ENCODE results near the gene DBX1. TPM values are rescaled to one million over a fixed set of nuclear protein-coding genes. Genes with fewer than 3 reads are reported as not detected.

Gene DBX1
- total RNA-seq, 1 donor from 2014 or later: 0.43 TPM

GRCh38 chr11:20137637-20138036 is 22.6 kb downstream of the DBX1 start:
- H3K4me2 ChIP-seq: no peak overlapping the region
- DNase-seq (ENCODE audit: low spot score): no peak
- H3K9ac ChIP-seq: no peak overlapping the region
- Mint-ChIP-seq H3K27me3 (ENCODE audit: insufficient read depth, low read depth) (peaks cover 19% of the 10 kb centered on the region), H3K36me3 (no peaks in the 10 kb centered on the region), H3K4me1 (peaks cover under 1% of the 10 kb centered on the region), H3K9me3 (peaks cover 8% of the 10 kb centered on the region), H3K4me3 (no peak overlapping the region), H3K27ac (no peak overlapping the region)
- H2AFZ ChIP-seq (replicated peaks): no peak overlapping the region
- no peaks in the 10 kb centered on the region for H3K79me2 ChIP-seq (ENCODE audit: low read depth)
- H3K9me3 ChIP-seq (ENCODE audit: low read depth): peaks cover 6% of the 10 kb centered on the region
- no peaks in the 10 kb centered on the region for H3K27me3 ChIP-seq
- no peak overlapping the region for H3K27ac ChIP-seq
- H3K4me1 ChIP-seq: peaks cover 3% of the 10 kb centered on the region
- TF ChIP-seq CTCF (IDR thresholded peaks at IDR 0.05): no peak
- no peak for TF ChIP-seq EZH2phosphoT487 (IDR thresholded peaks at IDR 0.05)
- TF ChIP-seq EZH2 (IDR thresholded peaks at IDR 0.05): no peak
- H4K20me1 ChIP-seq (ENCODE audit: low read depth): no peaks in the 10 kb centered on the region
- peaks cover 5% of the 10 kb centered on the region for H3F3A ChIP-seq (ENCODE audit: low read depth)
- H3K4me3 ChIP-seq: no peak overlapping the region
- no peaks in the 10 kb centered on the region for H3K36me3 ChIP-seq

- Histone ChIP-seq H3K79me2 (ENCODE audit: low read depth) (no peaks in the 10 kb centered on the region), H3K36me3 (no peaks in the 10 kb centered on the region), H3K4me3 (no peak overlapping the region), H3K27me3 (peaks cover 9% of the 10 kb centered on the region), H3K4me2 (no peak overlapping the region), H3K4me1 (no peaks in the 10 kb centered on the region), H2AFZ (replicated peaks) (no peak overlapping the region), H3K27ac (no peak overlapping the region), H3K9me3 (ENCODE audit: low read depth) (no peaks in the 10 kb centered on the region), H3K9ac (no peak overlapping the region), H3F3A (ENCODE audit: low read depth) (peaks cover 6% of the 10 kb centered on the region), H4K20me1 (ENCODE audit: low read depth) (no peaks in the 10 kb centered on the region)
- no peak for TF ChIP-seq EZH2phosphoT487 (IDR thresholded peaks at IDR 0.05)
- TF ChIP-seq CTCF (IDR thresholded peaks at IDR 0.05): no peak
- TF ChIP-seq EZH2 (IDR thresholded peaks at IDR 0.05): no peak
- no peak overlapping the region for H3K27ac Mint-ChIP-seq
- DNase-seq (ENCODE audit: low spot score): no peak
- H3K4me3 Mint-ChIP-seq: no peak overlapping the region
- H3K27me3 Mint-ChIP-seq (ENCODE audit: insufficient read depth, low read depth): peaks cover 26% of the 10 kb centered on the region
- H3K9me3 Mint-ChIP-seq: peaks cover 2% of the 10 kb centered on the region
- H3K4me1 Mint-ChIP-seq: peaks cover 3% of the 10 kb centered on the region
- H3K36me3 Mint-ChIP-seq: no peaks in the 10 kb centered on the region
Observed at GRCh38 chr11:20134991-20135736, 25.1 kb downstream of the DBX1 start.

GRCh38 chr11:20132667-20133039 is 27.6 kb downstream of the DBX1 start:
- Histone ChIP-seq H4K20me1 (ENCODE audit: low read depth) (no peaks in the 10 kb centered on the region), H3K4me3 (no peak overlapping the region), H3K36me3 (no peaks in the 10 kb centered on the region), H3K27ac (no peak overlapping the region), H3F3A (ENCODE audit: low read depth) (peaks cover 11% of the 10 kb centered on the region), H3K79me2 (ENCODE audit: low read depth) (no peaks in the 10 kb centered on the region), H2AFZ (replicated peaks) (no peak overlapping the region), H3K4me2 (no peak overlapping the region), H3K27me3 (peaks cover 9% of the 10 kb centered on the region), H3K9ac (no peak overlapping the region), H3K4me1 (no peaks in the 10 kb centered on the region), H3K9me3 (ENCODE audit: low read depth) (no peaks in the 10 kb centered on the region)
- DNase-seq (ENCODE audit: low spot score): no peak
- peaks cover 9% of the 10 kb centered on the region for H3K4me1 Mint-ChIP-seq
- peaks cover 29% of the 10 kb centered on the region for H3K27me3 Mint-ChIP-seq (ENCODE audit: insufficient read depth, low read depth)
- TF ChIP-seq EZH2phosphoT487 (IDR thresholded peaks at IDR 0.05) (no peak), CTCF (IDR thresholded peaks at IDR 0.05) (peak; percentile 8)
- H3K36me3 Mint-ChIP-seq: no peaks in the 10 kb centered on the region
- H3K27ac Mint-ChIP-seq: no peak overlapping the region
- peaks cover 2% of the 10 kb centered on the region for H3K9me3 Mint-ChIP-seq
- no peak overlapping the region for H3K4me3 Mint-ChIP-seq
